A673 (cell line): Measurements from ENCODE around the gene GLI2.

ENCODE experiments used
- CTCF ChIP-seq: fragments of 300-800, 200-600 bp; sonication (generic); conservative IDR thresholded peaks from 2 replicates; pipeline ENCODE4 v1.5.1; 2017; ENCODE audit warnings: low read depth, mild to moderate bottlenecking, antibody characterized with exemption, low read length, moderate library complexity, mixed read lengths
- EZH2 ChIP-seq: fragments of 200-600 bp; sonication (generic); IDR thresholded peaks from 2 replicates; pipeline ENCODE4 v1.6.1; 2017; ENCODE audit warnings: borderline replicate concordance, low read depth, mild to moderate bottlenecking, mixed read lengths, antibody characterized with exemption, low read length; ENCODE audit not compliant: poor library complexity, severe bottlenecking

- TF ChIP-seq CTCF (no peak), EZH2 (no peak)
Observed at GRCh38 chr2:120739438-120740090, 3.9 kb downstream of the GLI2 start.
